H1 (cell line): ENCODE data around the gene PRDM5. TPM values are rescaled to one million over a fixed set of nuclear protein-coding genes. Genes with fewer than 3 reads are reported as not detected.
A peak's percentile ranks its signal among the peaks of the same experiment; 100 is the strongest.

Experiments
- CTCF ChIA-PET: fragments of 300-600 bp; sonication (Branson Sonifier 250); formaldehyde crosslinking; loops from one replicate; lab custom pipeline; 2021; ENCODE audit not compliant: partially characterized antibody; lab: Charles Lee
- POLR2A ChIA-PET: fragments of 300-600 bp; sonication (Branson Sonifier 250); formaldehyde crosslinking; loops from one replicate; lab custom pipeline; 2021; ENCODE audit warnings: inconsistent platforms; ENCODE audit not compliant: partially characterized antibody; lab: Charles Lee
- DNase-seq, 2 experiments: peaks; one replicate each; pipeline versions ENCODE4 v3.0.0 to v3.0.0-alpha.2; 2010 to 2022; ENCODE audit warnings: low spot score in 2 of 2, low read depth in 1 of 2, mixed read lengths in 1 of 2
- FAIRE-seq: peaks from 2 replicates; lab custom pipeline; 2011; peaks lifted over from hg19 to GRCh38; lab: Jason Lieb, UNC
- H2AFZ ChIP-seq: 2 replicates; pipeline ENCODE4 v1.8.1; 2012; ENCODE audit warnings: low read length, inconsistent platforms
- H2AK5ac ChIP-seq: 2 replicates; pipeline ENCODE4 v1.6.1; 2013; ENCODE audit warnings: low read depth, low read length
- H2BK120ac ChIP-seq: replicated peaks from 2 replicates; pipeline ENCODE3; 2013; ENCODE audit warnings: low read depth, low read length, inconsistent platforms
- H2BK12ac ChIP-seq: 2 replicates; pipeline ENCODE4 v1.6.1; 2013; ENCODE audit warnings: low read depth, low read length
- H2BK15ac ChIP-seq: 2 replicates; pipeline ENCODE4 v1.6.1; 2013; ENCODE audit warnings: low read length
- H2BK20ac ChIP-seq: 2 replicates; pipeline ENCODE4 v1.6.1; 2013; ENCODE audit warnings: low read length
- H2BK5ac ChIP-seq: 2 replicates; pipeline ENCODE4 v1.6.1; 2013; ENCODE audit warnings: low read depth, low read length
- H3K14ac ChIP-seq: 2 replicates; pipeline ENCODE4 v1.6.1; 2013; ENCODE audit warnings: inconsistent platforms; ENCODE audit not compliant: insufficient read length
- H3K18ac ChIP-seq: 2 replicates; pipeline ENCODE4 v1.6.1; 2013; ENCODE audit warnings: low read length; ENCODE audit errors: extremely low read depth
- H3K23ac ChIP-seq: 2 replicates; pipeline ENCODE4 v1.6.1; 2013; ENCODE audit warnings: inconsistent platforms; ENCODE audit not compliant: insufficient read length
- H3K23me2 ChIP-seq: 2 replicates; pipeline ENCODE4 v1.6.1; 2013; ENCODE audit warnings: low read depth, low read length
- H3K27ac ChIP-seq: 2 replicates; pipeline ENCODE4 v1.6.1; 2011; ENCODE audit warnings: low read depth, low read length, inconsistent platforms
- H3K27me3 ChIP-seq, 4 experiments: replicated peaks in 1 of 4; 1 replicate in 1 of 4; 2 replicates in 3 of 4; pipeline versions ENCODE4 v1.6.1 to v1.8.1; 2011 to 2013; ENCODE audit warnings: low read length in 3 of 4, mild to moderate bottlenecking in 3 of 4, inconsistent platforms in 2 of 4, mixed read lengths in 2 of 4, moderate library complexity in 1 of 4; ENCODE audit not compliant: control insufficient read depth in 3 of 4, insufficient read depth in 3 of 4; ENCODE audit errors: extremely low read depth in 1 of 4
- H3K36me3 ChIP-seq, 4 experiments: 2 replicates each; pipeline versions ENCODE4 v1.6.1 to v1.8.1; 2011 to 2013; ENCODE audit warnings: mild to moderate bottlenecking in 4 of 4, low read length in 3 of 4, moderate library complexity in 2 of 4, control low read depth in 1 of 4, inconsistent platforms in 1 of 4; ENCODE audit not compliant: insufficient read depth in 4 of 4, control insufficient read depth in 2 of 4
- H3K4ac ChIP-seq: replicated peaks from 2 replicates; pipeline ENCODE3; 2013; ENCODE audit warnings: low read length, low read depth, mixed read lengths, inconsistent platforms; ENCODE audit not compliant: insufficient read length
- H3K4me1 ChIP-seq, 4 experiments: replicated peaks in 1 of 4; 1 replicate in 1 of 4; 2 replicates in 3 of 4; pipeline versions ENCODE4 v1.6.1 to v1.8.1; 2011 to 2013; ENCODE audit warnings: low read length in 3 of 4, inconsistent platforms in 2 of 4, mixed read lengths in 1 of 4; ENCODE audit not compliant: insufficient read depth in 4 of 4, control insufficient read depth in 3 of 4
- H3K4me2 ChIP-seq, 2 experiments: 2 replicates each; pipeline versions ENCODE4 v1.6.1 to v1.8.1; 2011 to 2013; ENCODE audit warnings: low read depth in 2 of 2, low read length in 2 of 2, control low read depth in 1 of 2, inconsistent platforms in 1 of 2, mild to moderate bottlenecking in 1 of 2; ENCODE audit not compliant: insufficient read depth in 1 of 2
- H3K4me3 ChIP-seq, 4 experiments: fragments of 200-600, 300-600 bp in 1 of 4; sonication (generic), shearing (Covaris generic), sonication (Bioruptor Twin) in 1 of 4; 2 replicates each; pipeline versions ENCODE4 v1.5.1 to v1.8.1; 2011 to 2016; ENCODE audit warnings: low read length in 4 of 4, low read depth in 3 of 4, control low read depth in 2 of 4, inconsistent platforms in 2 of 4, mild to moderate bottlenecking in 2 of 4, mixed read lengths in 1 of 4, moderate library complexity in 1 of 4; ENCODE audit not compliant: insufficient read depth in 2 of 4; ENCODE audit errors: extremely low read depth in 1 of 4
- H3K56ac ChIP-seq: replicated peaks from 2 replicates; pipeline ENCODE3; 2013; ENCODE audit warnings: low read depth, mild to moderate bottlenecking, mixed read lengths, low read length, inconsistent platforms; ENCODE audit not compliant: insufficient read length
- H3K79me1 ChIP-seq: 2 replicates; pipeline ENCODE4 v1.6.1; 2013; ENCODE audit warnings: low read depth, low read length, control low read depth
- H3K79me2 ChIP-seq, 2 experiments: 2 replicates each; pipeline versions ENCODE4 v1.6.1 to v1.8.1; 2012 to 2013; ENCODE audit warnings: low read length in 2 of 2, mild to moderate bottlenecking in 2 of 2, inconsistent platforms in 1 of 2; ENCODE audit not compliant: insufficient read depth in 2 of 2, control insufficient read depth in 1 of 2
- H3K9ac ChIP-seq, 4 experiments: replicated peaks in 1 of 4; 1 replicate in 1 of 4; 2 replicates in 3 of 4; pipeline versions ENCODE4 v1.6.1 to v1.8.1; 2011 to 2013; ENCODE audit warnings: low read depth in 3 of 4, low read length in 3 of 4, control low read depth in 2 of 4, mild to moderate bottlenecking in 2 of 4, moderate library complexity in 2 of 4, inconsistent platforms in 1 of 4; ENCODE audit errors: extremely low read depth in 1 of 4
- H3K9me3 ChIP-seq, 2 experiments: 2 replicates each; pipeline versions ENCODE4 v1.6.1 to v1.8.1; 2012 to 2013; ENCODE audit warnings: mild to moderate bottlenecking in 2 of 2, moderate library complexity in 2 of 2, control low read depth in 1 of 2, inconsistent platforms in 1 of 2, low read depth in 1 of 2, low read length in 1 of 2, mixed read lengths in 1 of 2; ENCODE audit not compliant: insufficient read depth in 2 of 2
- H4K20me1 ChIP-seq, 2 experiments: replicated peaks in 1 of 2; 2 replicates each; pipeline versions ENCODE3 to v1.8.1; 2011 to 2013; ENCODE audit warnings: inconsistent platforms in 2 of 2, low read length in 2 of 2, mild to moderate bottlenecking in 1 of 2; ENCODE audit not compliant: insufficient read depth in 2 of 2, control insufficient read depth in 1 of 2
- H4K5ac ChIP-seq: 2 replicates; pipeline ENCODE4 v1.6.1; 2013; ENCODE audit warnings: low read length, low read depth, mixed read lengths, inconsistent platforms; ENCODE audit not compliant: insufficient read length
- H4K8ac ChIP-seq: 2 replicates; pipeline ENCODE4 v1.8.0; 2013; ENCODE audit warnings: mild to moderate bottlenecking, moderate library complexity, low read length, inconsistent platforms; ENCODE audit not compliant: insufficient read depth; ENCODE audit errors: extremely low read depth
- H4K91ac ChIP-seq: replicated peaks from 2 replicates; pipeline ENCODE3; 2013; ENCODE audit warnings: low read length, mixed read lengths, inconsistent platforms; ENCODE audit not compliant: insufficient read length
- EP300 ChIP-seq, 2 experiments: IDR thresholded peaks; 1 replicate in 1 of 2; 2 replicates in 1 of 2; pipeline ENCODE4 v1.6.1; 2011 to 2012; ENCODE audit warnings: low read depth in 2 of 2, low read length in 2 of 2, mild to moderate bottlenecking in 2 of 2, borderline replicate concordance in 1 of 2, inconsistent platforms in 1 of 2, moderate library complexity in 1 of 2
- JUND ChIP-seq: IDR thresholded peaks from 2 replicates; pipeline ENCODE4 v1.6.1; 2011; ENCODE audit warnings: mild to moderate bottlenecking, improper control_type of control experiment, low read length
- NANOG ChIP-seq: IDR thresholded peaks from 2 replicates; pipeline ENCODE4 v1.6.1; 2011; ENCODE audit warnings: low read length, low read depth, mild to moderate bottlenecking, inconsistent platforms; ENCODE audit not compliant: insufficient read depth, poor library complexity, severe bottlenecking
- PHF8 ChIP-seq: fragments of 200-600 bp; sonication (generic); conservative IDR thresholded peaks from 2 replicates; pipeline ENCODE4 v1.7.1; 2012; ENCODE audit warnings: low read depth, mild to moderate bottlenecking, inconsistent platforms, low read length, moderate library complexity
- RBBP5 ChIP-seq: IDR thresholded peaks from 2 replicates; pipeline ENCODE4 v1.7.1; 2012; ENCODE audit warnings: low read depth, mild to moderate bottlenecking, inconsistent platforms, low read length, moderate library complexity, borderline replicate concordance
- SP1 ChIP-seq: IDR thresholded peaks from 2 replicates; pipeline ENCODE4 v1.6.1; 2011; ENCODE audit warnings: low read depth, low read length
- SP4 ChIP-seq: IDR thresholded peaks from 2 replicates; pipeline ENCODE4 v1.6.1; 2012; ENCODE audit warnings: low read length, inconsistent platforms
- WGBS, 2 experiments: shearing (Covaris generic) in 1 of 2; methylation state at CpG; one replicate each; pipeline versions ENCODE4 v1.1.6 to v1.1.7; 2013 to 2015; ENCODE audit warnings: low lambda C conversion rate in 2 of 2, mixed read lengths in 2 of 2, inconsistent platforms in 1 of 2, low coverage in 1 of 2, missing lambda C conversion rate in 1 of 2; ENCODE audit not compliant: insufficient replicate concordance in 2 of 2, insufficient coverage in 1 of 2, insufficient read length in 1 of 2; ENCODE audit errors: extremely low coverage in 1 of 2, missing lambda C conversion rate in 1 of 2; 5-methylcytosine and 5-hydroxymethylcytosine counted together
- long read RNA-seq, 2 experiments: library from RNA in 1 of 2; library from capped mRNA in 1 of 2; stranded (forward); transcript quantifications; one replicate each; pipeline ENCODE4 v2.0.0, GENCODE V29; 2021; ENCODE audit warnings: inconsistent platforms in 1 of 2
- polyA minus RNA-seq, 3 experiments: library from RNA; depleted of rRNA, polyadenylated mRNA; stranded (reverse); fragments of >200 nt; gene quantifications; 1 replicate in 2 of 3; 2 replicates in 1 of 3; pipeline ENCODE4 v1.2.3, GENCODE V29; 2011
- polyA plus RNA-seq, 7 experiments: library from polyadenylated mRNA; depleted of rRNA in 3 of 7; stranded (reverse) in 5 of 7; unstranded in 2 of 7; fragments of >200 nt in 5 of 7; fragments of 200-250 nt in 2 of 7; gene quantifications; 1 replicate in 5 of 7; 2 replicates in 1 of 7; 4 replicates in 1 of 7; pipeline versions ENCODE4 v1.2.1 to v1.2.3, GENCODE V29; 2011 to 2013; ENCODE audit warnings: missing spikeins in 2 of 7, mixed read lengths in 2 of 7
- total RNA-seq: library from RNA; stranded (reverse); fragmentation: NEBNext Ultra II Directional; extraction: Animal tissue kit (Norgen Biotek cat#: 25700); gene quantifications from 2 replicates; pipeline ENCODE4 v1.2.1, GENCODE V29; 2021

Gene PRDM5
- total RNA-seq (23.4 and 23.7 TPM in 2 replicates), polyA plus RNA-seq (2011; rRNA removed) (6.4 and 8.2 TPM in 2 replicates), polyA minus RNA-seq (2011; rRNA and poly(A)+ RNA removed) (25.0 and 39.5 TPM in 2 replicates)
- 10.8 TPM for polyA plus RNA-seq (2011; cell fraction: cytosol; rRNA removed)
- 21.4 TPM for polyA plus RNA-seq (2011; cell fraction: nucleus; rRNA removed)
- polyA plus RNA-seq (2012, experiment 1 of 2), result 9.5 to 19.1 TPM (median 12.8 TPM) in 4 replicates
- 0.85 TPM for polyA plus RNA-seq (2012, experiment 2 of 2)
- polyA plus RNA-seq (2013, experiment 1 of 2), result 11.7 TPM
- 10.5 TPM for polyA plus RNA-seq (2013, experiment 2 of 2)
- polyA minus RNA-seq (2011; cell fraction: cytosol; rRNA and poly(A)+ RNA removed), result 14.7 TPM
- polyA minus RNA-seq (2011; cell fraction: nucleus; rRNA and poly(A)+ RNA removed), result 118 TPM
- long read RNA-seq, experiment 1, partial matches to known transcripts, result 4 of 16 reads
- long read RNA-seq, experiment 1, other reads (novel, unspliced or antisense), result 11 of 16 reads
- long read RNA-seq, experiment 2, full-length matches to known transcripts, result 4 of 12 reads
- long read RNA-seq, experiment 2, partial matches to known transcripts, result 5 of 12 reads
- long read RNA-seq, experiment 2, other reads (novel, unspliced or antisense), result 3 of 12 reads

- H3K18ac ChIP-seq, result peak within 1 kb of the TSS; percentile 92
- DNase-seq, result peak; percentile 43 to 87
- H2AFZ ChIP-seq, result peak within 1 kb of the TSS; percentile 53
- peak within 1 kb of the TSS; percentile 9 for H3K14ac ChIP-seq
- no peaks in the 10 kb centered on the region; a peak in 1 of 8 replicates for H3K36me3 ChIP-seq
- H4K20me1 ChIP-seq, result no peaks in the 10 kb centered on the region
- H3K27ac ChIP-seq, result peak within 1 kb of the TSS; percentile 86
- H2BK12ac ChIP-seq, result no peak within 1 kb of the TSS; the same call in 1 of the 2 replicates
- no peak within 1 kb of the TSS for H3K23ac ChIP-seq
- H3K9me3 ChIP-seq, result no peaks in the 10 kb centered on the region
- H4K5ac ChIP-seq, result peak within 1 kb of the TSS; percentile 67
- peak within 1 kb of the TSS; percentile 75 to 86 (median 78) for H3K9ac ChIP-seq
- H2BK5ac ChIP-seq, result peak within 1 kb of the TSS; percentile 86
- peak within 1 kb of the TSS; percentile 73 to 89 for H3K4me2 ChIP-seq
- POLR2A ChIA-PET, result interaction anchor here (0.7 to 3.5 kb wide), 7 partner anchors 9 to 90 kb away, joined by 3 to 14 read pairs (median 3); no protein-coding TSS in a partner anchor
- H4K91ac ChIP-seq, result peak within 1 kb of the TSS; percentile 98
- peak within 1 kb of the TSS; percentile 49; the same call in 1 of the 2 replicates for H2BK20ac ChIP-seq
- CTCF ChIA-PET, result interaction anchor here (1.0 to 1.8 kb wide), 5 partner anchors 24 to 148 kb away, joined by 3 to 5 read pairs (median 3); no protein-coding TSS in a partner anchor
- H3K23me2 ChIP-seq, result peaks cover 10% of the 10 kb centered on the region
- H2BK120ac ChIP-seq, result peak within 1 kb of the TSS; percentile 44
- no peak within 1 kb of the TSS for H2AK5ac ChIP-seq
- peaks cover 0 to 31% of the 10 kb centered on the region in 2 experiments; a peak in 2 of 4 replicates for H3K79me2 ChIP-seq
- peak within 1 kb of the TSS; percentile 94 for H4K8ac ChIP-seq
- no peak within 1 kb of the TSS for H2BK15ac ChIP-seq
- peak within 1 kb of the TSS; percentile 84 for H3K56ac ChIP-seq
- H3K79me1 ChIP-seq, result no peaks in the 10 kb centered on the region; the same call in none of the 2 replicates
- H3K27me3 ChIP-seq, result no peaks in the 10 kb centered on the region; a peak in 2 of 7 replicates
- 3% methylated on average over 30 of the region's 86 CpGs; no CpG with 5 or more reads in 1 of the 2 experiments for WGBS, 2 experiments
- peaks cover 3 to 20% (median 8%) of the 10 kb centered on the region in 4 experiments; a peak in 6 of 7 replicates for H3K4me1 ChIP-seq
- peak; percentile 97 for FAIRE-seq
- peak within 1 kb of the TSS; percentile 87 for H3K4ac ChIP-seq
- H3K4me3 ChIP-seq, result peak within 1 kb of the TSS; percentile 72 to 93 (median 78)
- TF ChIP-seq NANOG, result peak; percentile 36
- TF ChIP-seq SP4, result no peak
- peak in 1 of 2 experiments; percentile 28; a peak in 1 of 3 replicates for TF ChIP-seq EP300 (IDR thresholded peaks at IDR 0.05; ENCODE audit: borderline replicate concordance in 1 of 2, low read depth in 2 of 2, low read length in 2 of 2)
- TF ChIP-seq RBBP5, result peak; percentile 98; the same call in 1 of the 2 replicates
- TF ChIP-seq JUND, result 0 out of 2 replicates have a peak, but pooled peaks have one; percentile 32
- no peak for TF ChIP-seq SP1
- TF ChIP-seq PHF8, result peak; percentile 12; the same call in 1 of the 2 replicates
Measured at GRCh38 chr4:120922381-120923206, at the start of gene PRDM5. PRDM5 (minus strand) TSS chr4:120922726; CDS start chr4:120922608, 118 bp downstream.
